ENCODE data around the gene DLK1.

DLK1 gene

GRCh38 chr14:100780246-100780645 lies 53.6 kb downstream of the DLK1 start:
- DNase-seq: no peak

- peak; percentile 46 for DNase-seq
Observed at GRCh38 chr14:100780646-100781355, 54.1 kb downstream of the DLK1 start.

GRCh38 chr14:100781952-100782351 lies 55.3 kb downstream of the DLK1 start:
- DNase-seq: peak; percentile 30

DNA sequence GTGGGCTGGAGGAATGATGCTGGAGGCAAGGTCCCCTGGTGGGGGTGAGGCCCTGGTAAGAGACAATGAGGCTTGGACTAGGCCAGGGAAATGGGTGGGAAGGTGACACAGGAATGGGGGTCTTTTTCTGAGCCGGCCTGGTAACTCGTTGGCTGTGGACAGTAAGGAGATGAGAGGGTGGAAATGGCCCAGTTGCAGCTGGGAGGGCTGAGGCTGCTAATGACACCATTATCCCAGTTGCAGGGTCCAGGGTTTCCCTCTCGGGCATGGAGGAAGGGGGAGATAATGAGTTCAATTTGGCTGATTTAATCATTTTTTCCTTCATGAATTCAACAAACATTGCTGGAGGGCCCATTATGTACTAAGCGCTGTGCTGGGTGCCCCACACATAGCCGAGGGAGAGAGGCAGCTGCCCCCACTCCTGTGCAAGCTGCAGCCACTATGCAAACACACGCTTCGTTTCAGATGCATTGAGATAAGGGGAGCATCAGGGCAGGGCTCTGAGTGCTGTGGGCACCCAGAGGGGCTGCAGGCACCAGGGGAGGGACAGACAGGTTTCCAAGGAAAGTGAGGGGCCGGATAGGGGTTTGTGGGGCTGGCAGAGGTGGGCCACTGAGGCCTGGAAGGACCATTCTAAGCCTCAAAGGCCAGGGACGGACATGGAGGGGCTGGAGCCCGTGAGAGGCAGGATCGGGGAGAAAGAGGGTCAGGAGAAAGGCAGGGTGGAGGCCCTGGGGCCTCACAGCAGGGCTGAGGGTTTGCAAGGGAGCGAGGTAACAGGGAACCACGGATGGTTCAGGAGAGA lies 56.0 kb downstream of the DLK1 start:
- DNase-seq: peak; percentile 49

DNA sequence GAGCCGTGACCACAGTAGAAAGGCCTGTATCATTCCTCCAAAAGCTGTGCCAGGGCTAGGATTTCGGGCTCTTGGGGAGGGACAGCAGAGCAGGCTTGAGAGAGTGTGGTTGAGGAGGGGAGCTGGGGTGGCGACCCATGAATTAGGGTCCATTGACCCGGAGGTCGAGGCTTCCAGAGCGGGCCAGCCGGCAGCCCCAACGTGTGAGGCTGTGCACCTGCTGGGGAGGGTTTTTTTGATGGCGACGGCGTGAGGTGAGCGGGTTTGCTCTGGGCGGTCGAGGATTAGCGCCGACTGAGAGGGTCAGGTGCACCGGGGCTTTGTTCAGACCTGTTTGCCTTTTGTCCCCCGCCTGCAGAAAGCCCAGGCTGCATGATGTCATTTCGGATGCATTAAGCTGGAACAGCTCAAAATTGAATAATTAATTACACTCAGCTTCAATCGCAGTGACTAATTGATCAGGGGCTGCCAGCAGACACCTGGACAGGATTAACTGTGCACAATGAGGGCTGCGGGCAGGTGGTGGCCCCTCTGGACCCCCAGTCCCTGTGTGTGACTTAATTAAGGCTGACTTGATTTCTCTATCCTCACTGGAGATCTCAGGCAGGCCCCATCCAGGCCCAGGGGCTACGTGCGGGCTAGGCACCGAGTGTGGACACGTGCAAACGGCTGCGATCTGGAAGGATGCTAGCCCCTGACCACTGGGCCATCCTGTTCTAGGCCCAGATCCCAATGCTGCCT lies 57.1 kb downstream of the DLK1 start:
- DNase-seq: peak; percentile 52

GRCh38 chr14:100784523-100785337 lies 58.0 kb downstream of the DLK1 start:
- peak; percentile 17 for DNase-seq

GRCh38 chr14:100785338-100785615 lies 58.6 kb downstream of the DLK1 start:
- no peak for DNase-seq

DNA sequence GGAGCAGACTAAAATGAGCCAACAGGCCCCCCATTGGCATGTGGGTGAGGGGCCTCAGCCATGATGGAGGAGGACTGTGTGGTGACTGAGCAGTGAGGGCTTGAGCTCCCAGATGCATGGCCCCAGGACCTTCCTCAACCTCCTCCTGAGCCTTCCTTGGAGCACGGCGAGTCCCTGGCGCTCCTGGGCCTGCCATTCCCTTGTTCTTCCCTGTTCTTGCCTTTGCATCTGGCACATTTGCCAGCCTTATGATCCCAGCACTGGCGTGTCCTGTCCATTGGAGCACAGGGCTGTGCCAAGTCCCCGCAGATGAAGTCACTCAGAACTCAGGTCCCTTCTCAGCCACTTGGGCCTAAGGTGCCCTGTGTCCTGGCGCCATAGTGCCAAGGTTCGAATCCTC lies 58.9 kb downstream of the DLK1 start:
- DNase-seq: no peak

GRCh38 chr14:100786131-100786530 lies 59.4 kb downstream of the DLK1 start:
- DNase-seq: no peak

GRCh38 chr14:100786576-100787219 lies 60.0 kb downstream of the DLK1 start:
- no peak for DNase-seq

- DNase-seq: no peak
Observed at GRCh38 chr14:100787659-100788058, 61.0 kb downstream of the DLK1 start.

All from activated effector memory CD4-positive, alpha-beta T cell treated with anti-CD3 and anti-CD28 coated beads, Interleukin-2, amount 50 U/mL, for 16 hours (primary cell).